GM12878 (cell line): ENCODE results near the gene ZNF280A. TPM values are rescaled to one million over a fixed set of nuclear protein-coding genes. Genes with fewer than 3 reads are reported as not detected.

Experiments
- ATAC-seq: fragments of 200-7000 bp; cut with Tn5 transposase; 3 replicates; pipeline ENCODE4 v1.9.1; 2020; ENCODE audit warnings: mild to moderate bottlenecking, moderate library complexity
- BruUV-seq: library from RNA; stranded (reverse); fragments of 400-500 nt; replicated peaks from 2 replicates; lab custom pipeline; 2021; lab: Mats Ljungman, UMichigan
- CTCF ChIA-PET: fragments of 300-600 bp; sonication (Branson Sonifier 250); formaldehyde crosslinking; extraction: SDS; loops from one replicate; lab custom pipeline; 2021; ENCODE audit warnings: inconsistent platforms; lab: Yijun Ruan, JAX
- POLR2A ChIA-PET: fragments of 350-600 bp; formaldehyde crosslinking; extraction: SDS; loops from one replicate; lab custom pipeline; 2021; ENCODE audit warnings: inconsistent platforms; lab: Charles Lee
- RAD21 ChIA-PET: fragments of 300-600 bp; sonication (Branson Sonifier 250); formaldehyde crosslinking; loops from one replicate; lab custom pipeline; 2023; ENCODE audit warnings: antibody characterized with exemption; ENCODE audit not compliant: unreplicated experiment; lab: Charles Lee
- SMC1A ChIA-PET: fragments of 300-600 bp; sonication (Branson Sonifier 250); formaldehyde crosslinking; loops from one replicate; lab custom pipeline; 2023; ENCODE audit not compliant: unreplicated experiment, uncharacterized antibody; lab: Charles Lee
- DNase-seq: peaks from one replicate; pipeline ENCODE4 v3.0.0-alpha.2; 2011; ENCODE audit warnings: low read depth, low spot score
- FAIRE-seq: peaks from 3 replicates; lab custom pipeline; 2011; peaks lifted over from hg19 to GRCh38; lab: Jason Lieb, UNC
- H2AFZ ChIP-seq: 2 replicates; pipeline ENCODE4 v1.6.0; 2011; ENCODE audit warnings: low read depth, low read length, control low read depth; ENCODE audit not compliant: control insufficient read depth
- H3K27ac ChIP-seq: 2 replicates; pipeline ENCODE4 v1.5.1; 2011; ENCODE audit warnings: control low read depth; ENCODE audit not compliant: control insufficient read depth, insufficient read depth
- H3K27me3 ChIP-seq, 2 experiments: replicated peaks in 1 of 2; 2 replicates each; pipeline versions ENCODE4 v1.6.0 to v1.6.1; 2011; ENCODE audit warnings: low read length in 1 of 2; ENCODE audit not compliant: control insufficient read depth in 2 of 2, insufficient read depth in 2 of 2
- H3K36me3 ChIP-seq, 2 experiments: 2 replicates each; pipeline ENCODE4 v1.5.1; 2011; ENCODE audit warnings: low read length in 1 of 2; ENCODE audit not compliant: control insufficient read depth in 2 of 2, insufficient read depth in 2 of 2
- H3K4me1 ChIP-seq: 2 replicates; pipeline ENCODE4 v1.6.1; 2011; ENCODE audit warnings: mild to moderate bottlenecking, low read length, moderate library complexity, mixed read lengths; ENCODE audit not compliant: control insufficient read depth, insufficient read depth
- H3K4me2 ChIP-seq: 2 replicates; pipeline ENCODE4 v1.6.0; 2011; ENCODE audit warnings: control low read depth; ENCODE audit not compliant: control insufficient read depth, insufficient read depth
- H3K4me3 ChIP-seq: fragments of 200-600 bp; sonication (generic); 2 replicates; pipeline ENCODE4 v1.5.1; 2016
- H3K79me2 ChIP-seq: 2 replicates; pipeline ENCODE4 v1.6.0; 2011; ENCODE audit warnings: low read length; ENCODE audit not compliant: control insufficient read depth, insufficient read depth
- H3K9ac ChIP-seq: 2 replicates; pipeline ENCODE4 v1.8.0; 2011; ENCODE audit warnings: low read length, control low read depth, mixed read lengths; ENCODE audit not compliant: control insufficient read depth, insufficient read depth
- H3K9me3 ChIP-seq: replicated peaks from 3 replicates; pipeline ENCODE4 v1.5.1; 2011; ENCODE audit warnings: mild to moderate bottlenecking, low read length; ENCODE audit not compliant: control insufficient read depth, insufficient read depth
- H4K20me1 ChIP-seq: 2 replicates; pipeline ENCODE4 v1.6.0; 2011; ENCODE audit not compliant: control insufficient read depth, insufficient read depth
- BRCA1 ChIP-seq: IDR thresholded peaks from 2 replicates; pipeline ENCODE4 v1.6.1; 2011; ENCODE audit warnings: low read depth, low read length, improper control_type of control experiment
- CHD4 ChIP-seq: fragments of 200-600 bp; sonication (generic); IDR thresholded peaks from 2 replicates; pipeline ENCODE4 v1.6.1; 2016; ENCODE audit warnings: mild to moderate bottlenecking
- DPF2 ChIP-seq: fragments of 450-650 bp; IDR thresholded peaks from 2 replicates; pipeline ENCODE4 v1.6.1; 2017; ENCODE audit warnings: mild to moderate bottlenecking
- HDAC6 ChIP-seq: fragments of 200-600 bp; sonication (generic); IDR thresholded peaks from one replicate; pipeline ENCODE4 v1.8.0; 2017; ENCODE audit warnings: antibody characterized with exemption; ENCODE audit not compliant: unreplicated experiment
- KLF5 ChIP-seq: fragments of 450-650 bp; IDR thresholded peaks from 2 replicates; pipeline ENCODE4 v1.6.1; 2014; ENCODE audit warnings: mild to moderate bottlenecking; ENCODE audit not compliant: partially characterized antibody
- LARP7 ChIP-seq: fragments of 450-650 bp; IDR thresholded peaks from 2 replicates; pipeline ENCODE4 v1.6.1; 2017; ENCODE audit warnings: mild to moderate bottlenecking
- SMAD1 ChIP-seq: fragments of 450-650 bp; IDR thresholded peaks from 2 replicates; pipeline ENCODE4 v1.6.1; 2018; ENCODE audit warnings: mild to moderate bottlenecking, low read depth; ENCODE audit not compliant: partially characterized antibody
- ZNF384 ChIP-seq: IDR thresholded peaks from 2 replicates; pipeline ENCODE4 v1.6.1; 2012; ENCODE audit warnings: low read depth, mild to moderate bottlenecking, low read length, improper control_type of control experiment, borderline replicate concordance
- WGBS: methylation state at CpG from one replicate; pipeline ENCODE4 v1.1.6; 2016; ENCODE audit warnings: low lambda C conversion rate; ENCODE audit not compliant: insufficient replicate concordance, insufficient coverage; ENCODE audit errors: missing lambda C conversion rate; 5-methylcytosine and 5-hydroxymethylcytosine counted together
- in situ Hi-C: fragments of 300-500 bp; cut with MboI; formaldehyde crosslinking; loops from 9 replicates; pipeline ENCODE4 v1.14.3; 2018; ENCODE audit warnings: mixed read lengths
- intact Hi-C: fragments of 100-400 bp; cut with micrococcal nuclease; formaldehyde crosslinking; loops from one replicate; pipeline ENCODE4 v1.14.2; 2022; ENCODE audit not compliant: unreplicated experiment
- polyA plus RNA-seq, 11 experiments: library from polyadenylated mRNA; depleted of rRNA in 4 of 11; unstranded in 6 of 11; stranded (reverse) in 5 of 11; fragments of >200 nt; fragmentation: Nextera tagmentation in 4 of 11; fragmentation: Illumina TruSeq in 1 of 11; extraction: Ambion mirVana in 4 of 11; extraction: Trizol in 1 of 11; gene quantifications; 1 replicate in 1 of 11; 2 replicates in 10 of 11; pipeline versions ENCODE4 v1.2.1 to v1.2.3, GENCODE V29; 2011 to 2016; ENCODE audit warnings: inconsistent platforms in 2 of 11, missing spikeins in 2 of 11, low read depth in 1 of 11
- total RNA-seq, 4 experiments: library from RNA; depleted of rRNA in 3 of 4; stranded (reverse); fragments of >200 nt in 3 of 4; fragmentation: Illumina TruSeq in 1 of 4; extraction: Trizol in 1 of 4; gene quantifications; 2 replicates each; pipeline versions ENCODE4 v1.2.1 to v1.2.3, GENCODE V29; 2013 to 2021
- TF ChIP-seq, protein P1 (sequence below): fragments of 450-650 bp; IDR thresholded peaks from 2 replicates; pipeline ENCODE4 v1.6.1; 2017; ENCODE audit warnings: borderline replicate concordance
- TF ChIP-seq, protein P2 (sequence below): fragments of 450-650 bp; formaldehyde crosslinking; IDR thresholded peaks from 2 replicates; pipeline ENCODE4 v1.5.0; 2022; ENCODE audit warnings: mild to moderate bottlenecking, missing genetic modification characterization
- TF ChIP-seq, protein P3 (sequence below): fragments of 450-650 bp; formaldehyde crosslinking; IDR thresholded peaks from 2 replicates; pipeline ENCODE4 v1.4.0; 2020; ENCODE audit warnings: mild to moderate bottlenecking, moderate library complexity

Gene ZNF280A
- total and polyA plus RNA-seq, 10 of the 15 experiments (the other 5 are each of a cell fraction or from before 2014, with no cell fraction given) = 0.03 to 0.06 TPM; not detected in 8

- no peak overlapping the region for H2AFZ ChIP-seq
- H3K79me2 ChIP-seq = no peaks in the 10 kb centered on the region
- no peaks in the 10 kb centered on the region for H3K36me3 ChIP-seq
- no peak overlapping the region for H3K4me2 ChIP-seq
- no peak for ATAC-seq
- H3K9ac ChIP-seq = no peak overlapping the region
- in situ Hi-C loops = no loop called here
- WGBS = 8% methylated on average over 4 of the region's 5 CpGs
- FAIRE-seq = no peak
- intact Hi-C loops = no loop called here
- DNase-seq = no peak
- H3K9me3 ChIP-seq = no peaks in the 10 kb centered on the region
- TF ChIP-seq, protein P1, sequence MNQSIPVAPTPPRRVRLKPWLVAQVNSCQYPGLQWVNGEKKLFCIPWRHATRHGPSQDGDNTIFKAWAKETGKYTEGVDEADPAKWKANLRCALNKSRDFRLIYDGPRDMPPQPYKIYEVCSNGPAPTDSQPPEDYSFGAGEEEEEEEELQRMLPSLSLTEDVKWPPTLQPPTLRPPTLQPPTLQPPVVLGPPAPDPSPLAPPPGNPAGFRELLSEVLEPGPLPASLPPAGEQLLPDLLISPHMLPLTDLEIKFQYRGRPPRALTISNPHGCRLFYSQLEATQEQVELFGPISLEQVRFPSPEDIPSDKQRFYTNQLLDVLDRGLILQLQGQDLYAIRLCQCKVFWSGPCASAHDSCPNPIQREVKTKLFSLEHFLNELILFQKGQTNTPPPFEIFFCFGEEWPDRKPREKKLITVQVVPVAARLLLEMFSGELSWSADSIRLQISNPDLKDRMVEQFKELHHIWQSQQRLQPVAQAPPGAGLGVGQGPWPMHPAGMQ = no peak
- no peak for TF ChIP-seq CHD4
- TF ChIP-seq ZNF384 = no peak
- TF ChIP-seq, protein P2, sequence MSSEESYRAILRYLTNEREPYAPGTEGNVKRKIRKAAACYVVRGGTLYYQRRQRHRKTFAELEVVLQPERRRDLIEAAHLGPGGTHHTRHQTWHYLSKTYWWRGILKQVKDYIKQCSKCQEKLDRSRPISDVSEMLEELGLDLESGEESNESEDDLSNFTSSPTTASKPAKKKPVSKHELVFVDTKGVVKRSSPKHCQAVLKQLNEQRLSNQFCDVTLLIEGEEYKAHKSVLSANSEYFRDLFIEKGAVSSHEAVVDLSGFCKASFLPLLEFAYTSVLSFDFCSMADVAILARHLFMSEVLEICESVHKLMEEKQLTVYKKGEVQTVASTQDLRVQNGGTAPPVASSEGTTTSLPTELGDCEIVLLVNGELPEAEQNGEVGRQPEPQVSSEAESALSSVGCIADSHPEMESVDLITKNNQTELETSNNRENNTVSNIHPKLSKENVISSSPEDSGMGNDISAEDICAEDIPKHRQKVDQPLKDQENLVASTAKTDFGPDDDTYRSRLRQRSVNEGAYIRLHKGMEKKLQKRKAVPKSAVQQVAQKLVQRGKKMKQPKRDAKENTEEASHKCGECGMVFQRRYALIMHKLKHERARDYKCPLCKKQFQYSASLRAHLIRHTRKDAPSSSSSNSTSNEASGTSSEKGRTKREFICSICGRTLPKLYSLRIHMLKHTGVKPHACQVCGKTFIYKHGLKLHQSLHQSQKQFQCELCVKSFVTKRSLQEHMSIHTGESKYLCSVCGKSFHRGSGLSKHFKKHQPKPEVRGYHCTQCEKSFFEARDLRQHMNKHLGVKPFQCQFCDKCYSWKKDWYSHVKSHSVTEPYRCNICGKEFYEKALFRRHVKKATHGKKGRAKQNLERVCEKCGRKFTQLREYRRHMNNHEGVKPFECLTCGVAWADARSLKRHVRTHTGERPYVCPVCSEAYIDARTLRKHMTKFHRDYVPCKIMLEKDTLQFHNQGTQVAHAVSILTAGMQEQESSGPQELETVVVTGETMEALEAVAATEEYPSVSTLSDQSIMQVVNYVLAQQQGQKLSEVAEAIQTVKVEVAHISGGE = no peak
- TF ChIP-seq DPF2 = no peak
- no peak for TF ChIP-seq SMAD1
- TF ChIP-seq HDAC6 = no peak
- no peak for TF ChIP-seq BRCA1
- TF ChIP-seq, protein P3, sequence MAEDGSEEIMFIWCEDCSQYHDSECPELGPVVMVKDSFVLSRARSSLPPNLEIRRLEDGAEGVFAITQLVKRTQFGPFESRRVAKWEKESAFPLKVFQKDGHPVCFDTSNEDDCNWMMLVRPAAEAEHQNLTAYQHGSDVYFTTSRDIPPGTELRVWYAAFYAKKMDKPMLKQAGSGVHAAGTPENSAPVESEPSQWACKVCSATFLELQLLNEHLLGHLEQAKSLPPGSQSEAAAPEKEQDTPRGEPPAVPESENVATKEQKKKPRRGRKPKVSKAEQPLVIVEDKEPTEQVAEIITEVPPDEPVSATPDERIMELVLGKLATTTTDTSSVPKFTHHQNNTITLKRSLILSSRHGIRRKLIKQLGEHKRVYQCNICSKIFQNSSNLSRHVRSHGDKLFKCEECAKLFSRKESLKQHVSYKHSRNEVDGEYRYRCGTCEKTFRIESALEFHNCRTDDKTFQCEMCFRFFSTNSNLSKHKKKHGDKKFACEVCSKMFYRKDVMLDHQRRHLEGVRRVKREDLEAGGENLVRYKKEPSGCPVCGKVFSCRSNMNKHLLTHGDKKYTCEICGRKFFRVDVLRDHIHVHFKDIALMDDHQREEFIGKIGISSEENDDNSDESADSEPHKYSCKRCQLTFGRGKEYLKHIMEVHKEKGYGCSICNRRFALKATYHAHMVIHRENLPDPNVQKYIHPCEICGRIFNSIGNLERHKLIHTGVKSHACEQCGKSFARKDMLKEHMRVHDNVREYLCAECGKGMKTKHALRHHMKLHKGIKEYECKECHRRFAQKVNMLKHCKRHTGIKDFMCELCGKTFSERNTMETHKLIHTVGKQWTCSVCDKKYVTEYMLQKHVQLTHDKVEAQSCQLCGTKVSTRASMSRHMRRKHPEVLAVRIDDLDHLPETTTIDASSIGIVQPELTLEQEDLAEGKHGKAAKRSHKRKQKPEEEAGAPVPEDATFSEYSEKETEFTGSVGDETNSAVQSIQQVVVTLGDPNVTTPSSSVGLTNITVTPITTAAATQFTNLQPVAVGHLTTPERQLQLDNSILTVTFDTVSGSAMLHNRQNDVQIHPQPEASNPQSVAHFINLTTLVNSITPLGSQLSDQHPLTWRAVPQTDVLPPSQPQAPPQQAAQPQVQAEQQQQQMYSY (CRISPR knock-in tag) = no peak
- TF ChIP-seq LARP7 = no peak
- TF ChIP-seq KLF5 = no peak
- no peaks in the 10 kb centered on the region for H3K27me3 ChIP-seq
- no peak overlapping the region for H3K27ac ChIP-seq
- H4K20me1 ChIP-seq = no peaks in the 10 kb centered on the region
- no TSS peak for BruUV-seq
- ChIA-PET SMC1A (no interaction called here), RAD21 (no interaction called here), POLR2A (interaction anchor here (0.6 kb wide), 1 partner anchor 30 kb away, joined by 3 read pairs; no protein-coding TSS in a partner anchor), CTCF (interaction anchor here (0.6 kb wide), 1 partner anchor 618 kb away, joined by 3 read pairs; no protein-coding TSS in a partner anchor)
- H3K4me3 ChIP-seq = no peak overlapping the region
- no peaks in the 10 kb centered on the region for H3K4me1 ChIP-seq
Observed at GRCh38 chr22:22533863-22534262, 13.8 kb upstream of the ZNF280A start.
